GM12878 (cell line): ENCODE results near the gene RFX3. TPM values are rescaled to one million over a fixed set of nuclear protein-coding genes. Genes with fewer than 3 reads are reported as not detected.

Experiments used
- ATAC-seq: fragments of 200-7000 bp; cut with Tn5 transposase; 3 replicates; pipeline ENCODE4 v1.9.1; 2020; ENCODE audit warnings: mild to moderate bottlenecking, moderate library complexity
- BruUV-seq: library from RNA; stranded (reverse); fragments of 400-500 nt; replicated peaks from 2 replicates; lab custom pipeline; 2021; lab: Mats Ljungman, UMichigan
- CTCF ChIA-PET: fragments of 300-600 bp; sonication (Branson Sonifier 250); formaldehyde crosslinking; extraction: SDS; loops from one replicate; lab custom pipeline; 2021; ENCODE audit warnings: inconsistent platforms; lab: Yijun Ruan, JAX
- POLR2A ChIA-PET: fragments of 350-600 bp; formaldehyde crosslinking; extraction: SDS; loops from one replicate; lab custom pipeline; 2021; ENCODE audit warnings: inconsistent platforms; lab: Charles Lee
- RAD21 ChIA-PET: fragments of 300-600 bp; sonication (Branson Sonifier 250); formaldehyde crosslinking; loops from one replicate; lab custom pipeline; 2023; ENCODE audit warnings: antibody characterized with exemption; ENCODE audit not compliant: unreplicated experiment; lab: Charles Lee
- SMC1A ChIA-PET: fragments of 300-600 bp; sonication (Branson Sonifier 250); formaldehyde crosslinking; loops from one replicate; lab custom pipeline; 2023; ENCODE audit not compliant: unreplicated experiment, uncharacterized antibody; lab: Charles Lee
- DNase-seq: peaks from one replicate; pipeline ENCODE4 v3.0.0-alpha.2; 2011; ENCODE audit warnings: low read depth, low spot score
- FAIRE-seq: peaks from 3 replicates; lab custom pipeline; 2011; peaks lifted over from hg19 to GRCh38; lab: Jason Lieb, UNC
- H2AFZ ChIP-seq: 2 replicates; pipeline ENCODE4 v1.6.0; 2011; ENCODE audit warnings: low read depth, low read length, control low read depth; ENCODE audit not compliant: control insufficient read depth
- H3K27ac ChIP-seq: 2 replicates; pipeline ENCODE4 v1.5.1; 2011; ENCODE audit warnings: control low read depth; ENCODE audit not compliant: control insufficient read depth, insufficient read depth
- H3K27me3 ChIP-seq, 2 experiments: replicated peaks in 1 of 2; 2 replicates each; pipeline versions ENCODE4 v1.6.0 to v1.6.1; 2011; ENCODE audit warnings: low read length in 1 of 2; ENCODE audit not compliant: control insufficient read depth in 2 of 2, insufficient read depth in 2 of 2
- H3K36me3 ChIP-seq, 2 experiments: 2 replicates each; pipeline ENCODE4 v1.5.1; 2011; ENCODE audit warnings: low read length in 1 of 2; ENCODE audit not compliant: control insufficient read depth in 2 of 2, insufficient read depth in 2 of 2
- H3K4me1 ChIP-seq: 2 replicates; pipeline ENCODE4 v1.6.1; 2011; ENCODE audit warnings: mild to moderate bottlenecking, low read length, moderate library complexity, mixed read lengths; ENCODE audit not compliant: control insufficient read depth, insufficient read depth
- H3K4me2 ChIP-seq: 2 replicates; pipeline ENCODE4 v1.6.0; 2011; ENCODE audit warnings: control low read depth; ENCODE audit not compliant: control insufficient read depth, insufficient read depth
- H3K4me3 ChIP-seq: fragments of 200-600 bp; sonication (generic); 2 replicates; pipeline ENCODE4 v1.5.1; 2016
- H3K79me2 ChIP-seq: 2 replicates; pipeline ENCODE4 v1.6.0; 2011; ENCODE audit warnings: low read length; ENCODE audit not compliant: control insufficient read depth, insufficient read depth
- H3K9ac ChIP-seq: 2 replicates; pipeline ENCODE4 v1.8.0; 2011; ENCODE audit warnings: low read length, control low read depth, mixed read lengths; ENCODE audit not compliant: control insufficient read depth, insufficient read depth
- H3K9me3 ChIP-seq: replicated peaks from 3 replicates; pipeline ENCODE4 v1.5.1; 2011; ENCODE audit warnings: mild to moderate bottlenecking, low read length; ENCODE audit not compliant: control insufficient read depth, insufficient read depth
- H4K20me1 ChIP-seq: 2 replicates; pipeline ENCODE4 v1.6.0; 2011; ENCODE audit not compliant: control insufficient read depth, insufficient read depth
- BCL3 ChIP-seq: IDR thresholded peaks from 2 replicates; pipeline ENCODE4 v1.6.1; 2011; ENCODE audit warnings: borderline replicate concordance, low read depth, mild to moderate bottlenecking, moderate library complexity, low read length; ENCODE audit not compliant: insufficient read depth, poor library complexity, severe bottlenecking
- DPF2 ChIP-seq: fragments of 450-650 bp; IDR thresholded peaks from 2 replicates; pipeline ENCODE4 v1.6.1; 2017; ENCODE audit warnings: mild to moderate bottlenecking
- JUND ChIP-seq: IDR thresholded peaks from 2 replicates; pipeline ENCODE4 v1.6.1; 2012; ENCODE audit warnings: low read depth, mild to moderate bottlenecking, low read length, improper control_type of control experiment, moderate library complexity
- SP1 ChIP-seq: IDR thresholded peaks from one replicate; pipeline ENCODE4 v1.6.1; 2011; ENCODE audit warnings: low read depth, low read length
- TAF1 ChIP-seq: IDR thresholded peaks from 2 replicates; pipeline ENCODE4 v1.6.1; 2011; ENCODE audit warnings: mild to moderate bottlenecking, low read depth, low read length, borderline replicate concordance
- WGBS: methylation state at CpG from one replicate; pipeline ENCODE4 v1.1.6; 2016; ENCODE audit warnings: low lambda C conversion rate; ENCODE audit not compliant: insufficient replicate concordance, insufficient coverage; ENCODE audit errors: missing lambda C conversion rate; 5-methylcytosine and 5-hydroxymethylcytosine counted together
- in situ Hi-C: fragments of 300-500 bp; cut with MboI; formaldehyde crosslinking; loops from 9 replicates; pipeline ENCODE4 v1.14.3; 2018; ENCODE audit warnings: mixed read lengths
- intact Hi-C: fragments of 100-400 bp; cut with micrococcal nuclease; formaldehyde crosslinking; loops from one replicate; pipeline ENCODE4 v1.14.2; 2022; ENCODE audit not compliant: unreplicated experiment
- polyA plus RNA-seq, 11 experiments: library from polyadenylated mRNA; depleted of rRNA in 4 of 11; unstranded in 6 of 11; stranded (reverse) in 5 of 11; fragments of >200 nt; fragmentation: Nextera tagmentation in 4 of 11; fragmentation: Illumina TruSeq in 1 of 11; extraction: Ambion mirVana in 4 of 11; extraction: Trizol in 1 of 11; gene quantifications; 1 replicate in 1 of 11; 2 replicates in 10 of 11; pipeline versions ENCODE4 v1.2.1 to v1.2.3, GENCODE V29; 2011 to 2016; ENCODE audit warnings: inconsistent platforms in 2 of 11, missing spikeins in 2 of 11, low read depth in 1 of 11
- total RNA-seq, 4 experiments: library from RNA; depleted of rRNA in 3 of 4; stranded (reverse); fragments of >200 nt in 3 of 4; fragmentation: Illumina TruSeq in 1 of 4; extraction: Trizol in 1 of 4; gene quantifications; 2 replicates each; pipeline versions ENCODE4 v1.2.1 to v1.2.3, GENCODE V29; 2013 to 2021

The RFX3 gene
- total and polyA plus RNA-seq, 10 of the 15 experiments (the other 5 are each of a cell fraction or from before 2014, with no cell fraction given) = 1.2 to 26.4 (median 6.7) TPM

DNA sequence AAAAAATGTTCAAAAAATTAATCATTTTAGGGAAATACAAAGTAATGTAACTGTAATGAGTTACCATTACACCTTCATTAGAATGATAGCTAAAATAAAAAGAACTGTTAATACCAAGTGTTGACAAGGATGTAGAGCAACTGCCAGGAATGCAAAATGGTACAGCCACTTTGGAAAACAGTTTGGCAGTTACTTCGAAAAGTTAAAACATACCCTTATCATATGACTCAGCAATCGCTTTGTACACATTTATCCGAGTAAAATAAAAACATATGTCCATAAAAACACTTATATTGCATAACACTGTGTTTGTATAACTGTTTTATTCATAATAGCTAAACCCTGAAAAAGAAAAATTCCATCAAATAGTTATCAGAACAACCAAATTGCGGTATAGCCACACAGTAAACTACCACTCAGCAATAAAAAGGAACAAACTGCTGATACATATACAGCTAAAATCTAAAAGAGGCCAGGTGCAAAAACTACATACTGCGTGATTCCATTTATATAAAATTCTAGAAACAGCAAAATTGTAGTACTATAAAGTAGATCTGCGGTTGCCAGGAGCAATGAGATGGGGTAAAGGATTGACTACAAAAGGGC, 61.7 kb downstream of the RFX3 start:
- H3K27ac ChIP-seq = no peak overlapping the region
- H3K4me3 ChIP-seq = no peak overlapping the region
- CTCF ChIA-PET = interaction anchor here (0.7 to 1.9 kb wide), 5 partner anchors 10 to 223 kb away, joined by 3 to 7 read pairs (median 7); no protein-coding TSS in a partner anchor
- no peaks in the 10 kb centered on the region for H4K20me1 ChIP-seq
- H3K9ac ChIP-seq = no peak overlapping the region
- H3K36me3 ChIP-seq = no peaks in the 10 kb centered on the region
- 97% methylated on average over 6 of the region's 6 CpGs for WGBS
- in situ Hi-C loops (loop anchor here (10.0 kb wide), 1 partner anchor 651 kb away; no protein-coding TSS in a partner anchor), intact Hi-C loops (loop anchor here (10.0 kb wide), 2 partner anchors 391 to 771 kb away; no protein-coding TSS in a partner anchor)
- no peaks in the 10 kb centered on the region for H3K9me3 ChIP-seq
- DNase-seq (no peak), FAIRE-seq (no peak), ATAC-seq (no peak)
- POLR2A ChIA-PET = interaction anchor here (1.0 kb wide), 1 partner anchor 62 kb away, joined by 3 read pairs; the partner anchor contains the start of gene RFX3
- no peak for TF ChIP-seq BCL3
- TF ChIP-seq TAF1 = no peak
- TF ChIP-seq SP1 = no peak
- no peak for TF ChIP-seq DPF2
- no peak for TF ChIP-seq JUND
- H3K79me2 ChIP-seq = no peaks in the 10 kb centered on the region
- SMC1A ChIA-PET = interaction anchor here (0.8 to 2.1 kb wide), 8 partner anchors 9 to 223 kb away, joined by 3 to 8 read pairs (median 3); no protein-coding TSS in a partner anchor
- BruUV-seq = no TSS peak
- no peaks in the 10 kb centered on the region for H3K27me3 ChIP-seq
- no peak overlapping the region for H3K4me2 ChIP-seq
- no peak overlapping the region for H2AFZ ChIP-seq
- RAD21 ChIA-PET = no interaction called here
- H3K4me1 ChIP-seq = no peaks in the 10 kb centered on the region
